ENCODE measurements around the gene FRAT1.

FRAT1 gene

DNA sequence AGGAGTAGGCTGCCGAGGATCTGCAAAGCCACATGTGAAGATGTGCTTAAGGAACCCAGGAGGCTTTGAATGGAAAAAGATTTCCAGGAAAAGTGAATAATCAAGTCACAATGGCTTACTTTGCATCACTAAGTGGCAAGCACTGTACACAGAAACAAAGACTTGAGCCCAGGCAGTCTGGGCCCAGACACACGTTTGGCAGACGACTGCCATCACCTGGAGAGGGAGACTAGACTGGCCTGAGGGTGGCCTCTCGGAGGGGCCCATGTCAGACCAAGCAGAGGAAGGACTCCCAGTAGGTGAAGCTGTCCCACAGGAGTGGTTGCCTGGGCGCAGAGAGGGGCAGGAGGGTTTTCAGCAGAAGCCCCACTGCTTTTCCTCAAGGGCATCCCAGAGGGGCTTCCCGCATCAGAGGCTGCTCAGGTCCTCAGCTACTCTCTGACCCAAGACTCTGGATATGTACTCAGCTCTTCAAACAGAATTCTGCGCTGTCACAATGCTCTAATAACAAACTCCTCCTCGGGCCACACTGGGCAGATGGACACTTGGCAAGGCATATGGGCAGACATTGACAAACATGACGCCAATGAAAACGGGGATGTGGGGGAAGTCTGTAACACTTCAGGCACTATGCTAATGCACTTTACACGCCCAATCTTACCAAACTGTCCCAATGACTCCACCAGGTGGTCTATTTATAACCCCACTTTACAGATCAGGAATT lies 43.4 kb downstream of the FRAT1 start:
- FAIRE-seq (no peak), DNase-seq (ENCODE audit: insufficient read length, low spot score) (no peak)
- TF ChIP-seq SPI1 (IDR thresholded peaks at IDR 0.05; ENCODE audit: low read depth, low read length) (no peak), POLR2A (IDR thresholded peaks at IDR 0.05; ENCODE audit: low read depth, low read length) (no peak), POU2F2 (IDR thresholded peaks at IDR 0.05; ENCODE audit: low read depth, low read length) (no peak), TAF1 (IDR thresholded peaks at IDR 0.05; ENCODE audit: low read depth, low read length) (no peak), PAX5 (IDR thresholded peaks at IDR 0.05; ENCODE audit: insufficient read depth, low read length, severe bottlenecking) (no peak), POLR2AphosphoS5 (IDR thresholded peaks at IDR 0.05; ENCODE audit: low read depth, low read length) (no peak)

DNA sequence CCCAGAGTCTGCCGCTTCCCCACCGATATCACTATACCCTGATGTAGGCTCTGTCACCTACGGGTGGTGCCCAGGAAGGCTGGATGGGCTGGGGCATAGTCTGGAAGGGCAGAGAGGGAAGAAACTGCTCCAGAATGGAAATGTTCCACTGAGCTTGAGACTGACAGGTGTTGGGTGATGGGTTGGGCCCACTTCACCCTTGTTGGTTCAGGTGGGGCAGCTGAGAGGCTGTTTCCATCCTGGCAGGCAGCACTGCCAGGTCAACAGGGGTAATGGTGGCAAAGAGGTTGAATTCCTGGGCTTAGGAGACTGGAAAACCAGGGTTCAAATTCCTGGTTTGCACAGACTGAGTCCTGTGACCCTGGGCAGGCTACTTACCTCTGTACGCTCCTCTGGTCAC lies 44.0 kb downstream of the FRAT1 start:
- FAIRE-seq (no peak), DNase-seq (ENCODE audit: insufficient read length, low spot score) (no peak)
- TF ChIP-seq PAX5 (IDR thresholded peaks at IDR 0.05; ENCODE audit: insufficient read depth, low read length, severe bottlenecking) (no peak), TAF1 (IDR thresholded peaks at IDR 0.05; ENCODE audit: low read depth, low read length) (no peak), POLR2A (IDR thresholded peaks at IDR 0.05; ENCODE audit: low read depth, low read length) (no peak), SPI1 (IDR thresholded peaks at IDR 0.05; ENCODE audit: low read depth, low read length) (no peak), POLR2AphosphoS5 (IDR thresholded peaks at IDR 0.05; ENCODE audit: low read depth, low read length) (no peak), POU2F2 (IDR thresholded peaks at IDR 0.05; ENCODE audit: low read depth, low read length) (no peak)

DNA sequence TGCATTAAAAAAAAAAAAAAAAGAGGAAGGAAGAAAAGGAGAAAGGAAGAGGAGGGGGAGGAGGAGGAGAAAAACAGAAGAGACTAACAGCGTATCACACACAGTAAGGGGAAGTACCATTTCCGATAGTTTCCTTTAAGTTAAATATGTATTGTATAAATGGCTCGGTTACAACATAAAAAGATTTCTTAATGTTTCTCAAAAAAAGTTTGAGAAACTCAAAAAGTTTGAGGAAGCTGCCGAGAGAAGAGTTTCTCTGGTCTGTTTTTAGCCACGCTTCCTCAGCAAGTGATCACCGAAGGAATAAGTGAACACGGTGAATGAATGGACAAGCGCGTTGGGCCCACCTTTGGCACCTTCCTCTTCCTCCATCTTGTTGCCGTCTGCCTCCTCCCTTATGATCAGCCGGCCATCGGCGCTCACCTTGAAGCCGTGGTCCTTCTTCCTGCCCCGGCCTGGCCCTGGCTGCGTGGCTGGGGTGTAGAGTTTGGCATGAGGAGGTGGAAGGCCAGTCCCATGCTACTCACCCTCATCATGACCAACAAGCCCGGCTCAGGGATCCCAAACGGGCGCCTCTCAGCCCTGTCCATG lies 46.8 kb downstream of the FRAT1 start:
- no peak for DNase-seq (ENCODE audit: insufficient read length, low spot score)
- no peak for FAIRE-seq
- no peak for TF ChIP-seq PAX5 (IDR thresholded peaks at IDR 0.05; ENCODE audit: insufficient read depth, low read length, severe bottlenecking)

DNA sequence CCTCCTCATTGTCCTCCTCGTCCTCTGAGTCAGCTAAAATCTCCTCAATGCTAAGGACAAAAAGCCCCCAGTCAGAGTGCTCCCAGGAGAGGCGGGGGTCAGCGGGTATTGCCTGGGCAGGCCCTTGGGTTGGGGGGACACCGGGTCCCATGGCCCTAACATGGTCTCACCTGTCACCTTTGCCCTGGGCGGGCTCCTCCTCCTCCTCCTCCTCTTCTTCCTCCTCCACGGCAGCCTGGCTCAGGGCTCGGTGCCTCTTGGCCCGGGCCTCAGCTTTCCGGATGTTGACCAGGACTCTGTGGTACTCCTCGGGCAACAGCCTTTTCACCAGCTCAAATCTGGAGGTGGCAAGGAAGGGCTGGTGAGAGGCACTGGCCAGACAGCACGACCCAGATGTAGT lies 47.5 kb downstream of the FRAT1 start:
- DNase-seq (ENCODE audit: insufficient read length, low spot score) (no peak), FAIRE-seq (no peak)
- TF ChIP-seq PAX5 (IDR thresholded peaks at IDR 0.05; ENCODE audit: insufficient read depth, low read length, severe bottlenecking) (no peak), POU2F2 (IDR thresholded peaks at IDR 0.05; ENCODE audit: low read depth, low read length) (no peak), POLR2A (IDR thresholded peaks at IDR 0.05; ENCODE audit: low read depth, low read length) (no peak), SPI1 (IDR thresholded peaks at IDR 0.05; ENCODE audit: low read depth, low read length) (no peak), POLR2AphosphoS5 (IDR thresholded peaks at IDR 0.05; ENCODE audit: low read depth, low read length) (no peak), TAF1 (IDR thresholded peaks at IDR 0.05; ENCODE audit: low read depth, low read length) (no peak)

DNA sequence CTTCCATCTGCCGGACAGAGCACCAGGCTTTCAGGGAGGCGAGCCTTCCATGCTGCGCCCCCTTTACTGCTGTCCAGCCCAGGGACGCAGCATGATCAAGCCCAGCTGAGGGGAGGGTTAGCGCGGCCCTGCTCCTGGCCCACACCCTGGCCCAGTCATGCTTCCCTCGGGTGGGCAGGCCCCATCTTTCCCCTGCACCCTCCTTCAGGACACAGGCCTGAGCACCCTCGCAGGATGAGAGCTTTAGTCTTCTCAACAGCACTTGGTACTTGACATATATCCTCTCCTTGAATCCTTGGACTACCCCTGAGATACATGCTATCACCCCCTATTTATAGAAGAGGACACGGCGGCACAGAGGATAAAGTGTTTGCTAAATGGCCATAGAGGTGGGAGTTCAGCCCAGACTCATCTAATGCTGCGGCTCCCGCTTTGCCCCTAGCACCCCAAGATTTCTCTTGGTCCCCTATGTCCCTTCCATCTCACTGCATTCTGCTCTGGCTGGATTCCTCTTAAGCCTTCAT lies 48.1 kb downstream of the FRAT1 start:
- DNase-seq (ENCODE audit: insufficient read length, low spot score) = no peak
- no peak for FAIRE-seq
- TF ChIP-seq POLR2AphosphoS5 (IDR thresholded peaks at IDR 0.05; ENCODE audit: low read depth, low read length) = no peak
- TF ChIP-seq PAX5 (IDR thresholded peaks at IDR 0.05; ENCODE audit: insufficient read depth, low read length, severe bottlenecking) = no peak
- no peak for TF ChIP-seq POLR2A (IDR thresholded peaks at IDR 0.05; ENCODE audit: low read depth, low read length)
- no peak for TF ChIP-seq POU2F2 (IDR thresholded peaks at IDR 0.05; ENCODE audit: low read depth, low read length)
- TF ChIP-seq TAF1 (IDR thresholded peaks at IDR 0.05; ENCODE audit: low read depth, low read length) = no peak
- TF ChIP-seq SPI1 (IDR thresholded peaks at IDR 0.05; ENCODE audit: low read depth, low read length) = no peak
